ENCODE data around the gene CATSPERE. TPM values are rescaled to one million over a fixed set of nuclear protein-coding genes. Genes with fewer than 3 reads are reported as not detected.

CATSPERE gene
- total and polyA plus RNA-seq, 2 donors (not counting 3 experiments of a cell fraction or from before 2014, with no cell fraction given), result 0.61 to 1.9 TPM

- CTCF ChIA-PET, result no interaction called here
- intact Hi-C loops (cut with micrococcal nuclease) (loop anchor here (5.0 to 10.0 kb wide), 3 partner anchors 92 to 595 kb away; no protein-coding TSS in a partner anchor), dilution Hi-C loops (cut with MboI; ENCODE audit: extremely low pct_ligation_motif_present, low sequenced_read_pairs) (no loop called here)
- Histone ChIP-seq H3K9ac (replicated peaks; ENCODE audit: extremely low read depth, insufficient read depth, low read length) (no peak overlapping the region), H3K4me3 (replicated peaks in 1 of 3; ENCODE audit: insufficient read depth in 1 of 3, low read depth in 1 of 3, low read length in 3 of 3) (no peak overlapping the region), H3K9me1 (replicated peaks; ENCODE audit: control insufficient read depth, extremely low read depth, insufficient read depth, low read length) (peaks cover 2% of the 10 kb centered on the region), H4K20me1 (replicated peaks; ENCODE audit: control insufficient read depth, extremely low read depth, insufficient read depth, low read length) (no peaks in the 10 kb centered on the region), H3K27ac (ENCODE audit: insufficient read depth, low read depth, low read length) (no peak overlapping the region), H3K9me3 (replicated peaks; ENCODE audit: control insufficient read depth, insufficient read depth, low read length) (no peaks in the 10 kb centered on the region), H2AFZ (ENCODE audit: low read depth, low read length) (no peak overlapping the region), H3K4me1 (ENCODE audit: control insufficient read depth, extremely low read depth, insufficient read depth, low read length) (peaks cover 38% of the 10 kb centered on the region), H3K36me3 (ENCODE audit: control insufficient read depth in 2 of 2, extremely low read depth in 1 of 2, insufficient read depth in 2 of 2, low read length in 2 of 2) (peaks cover 2 to 4% of the 10 kb centered on the region in 2 experiments), H3K79me2 (ENCODE audit: control insufficient read depth, insufficient read depth, low read length) (peaks cover 76% of the 10 kb centered on the region), H3K27me3 (ENCODE audit: control insufficient read depth in 2 of 2, insufficient read depth in 2 of 2, low read length in 2 of 2) (no peaks in the 10 kb centered on the region), H3K4me2 (ENCODE audit: insufficient read depth, low read length) (no peak overlapping the region)
- FAIRE-seq (no peak), DNase-seq (ENCODE audit: low read depth, low spot score) (no peak)
- no TSS peak for BruUV-seq (replicated peaks)
- TF ChIP-seq EZH2 (IDR thresholded peaks at IDR 0.05; ENCODE audit: borderline replicate concordance, low read depth, low read length, severe bottlenecking) (no peak), MAX (IDR thresholded peaks at IDR 0.05; ENCODE audit: insufficient read depth, insufficient read length) (no peak), CTCF (IDR thresholded peaks at IDR 0.05; ENCODE audit: extremely low read depth in 1 of 2, insufficient read depth in 1 of 2, low read depth in 1 of 2, low read length in 2 of 2) (no peak), POLR2AphosphoS5 (IDR thresholded peaks at IDR 0.05; ENCODE audit: insufficient read depth, low read depth, low read length) (no peak), MYC (IDR thresholded peaks at IDR 0.05; ENCODE audit: low read depth, low read length) (no peak), JUN (IDR thresholded peaks at IDR 0.05; ENCODE audit: borderline replicate concordance, insufficient read depth, insufficient read length, low read depth) (no peak), GATA2 (IDR thresholded peaks at IDR 0.05; ENCODE audit: insufficient read depth, insufficient read length, low read depth, low read length) (no peak), POLR2A (IDR thresholded peaks at IDR 0.05; ENCODE audit: low read depth, low read length) (no peak), FOS (IDR thresholded peaks at IDR 0.05; ENCODE audit: borderline replicate concordance, insufficient read depth, low read length) (no peak)
- POLR2A ChIA-PET, result no interaction called here
Observed at GRCh38 chr1:244439391-244440032, 21.6 kb upstream of the CATSPERE start.

Data from endothelial cell of umbilical vein (primary cell).